OCI-LY3 (cell line): Measurements from ENCODE around the gene APBB2.

Experiments used
- H2AFZ ChIP-seq: fragments of 200-600, 300-600 bp; shearing (Covaris generic); 2 replicates; pipeline ENCODE4 v1.6.0; 2014; ENCODE audit warnings: antibody characterized with exemption, low read depth, low read length
- H3K27ac ChIP-seq: fragments of 200-600, 300-600 bp; sonication (generic); 2 replicates; pipeline ENCODE4 v1.5.1; 2014; ENCODE audit warnings: mild to moderate bottlenecking, low read length, moderate library complexity, mixed read lengths
- H3K27me3 ChIP-seq: fragments of 200-600, 300-600 bp; sonication (generic); 2 replicates; pipeline ENCODE4 v1.6.1; 2014; ENCODE audit warnings: low read depth, low read length, mixed read lengths
- H3K36me3 ChIP-seq: fragments of 200-600, 300-600 bp; sonication (generic); replicated peaks from 2 replicates; pipeline ENCODE3; 2014; ENCODE audit warnings: low read depth, low read length, mixed read lengths
- H3K4me1 ChIP-seq: fragments of 300-600, 200-600 bp; sonication (generic); 2 replicates; pipeline ENCODE4 v1.6.1; 2014; ENCODE audit warnings: low read length, mixed read lengths
- H3K4me2 ChIP-seq: fragments of 200-600, 300-600 bp; sonication (generic); 2 replicates; pipeline ENCODE4 v1.6.1; 2014; ENCODE audit warnings: low read length, mixed read lengths
- H3K4me3 ChIP-seq: fragments of 300-600, 200-600 bp; sonication (generic); 2 replicates; pipeline ENCODE4 v1.5.1; 2014; ENCODE audit warnings: antibody characterized with exemption, mild to moderate bottlenecking, low read length, moderate library complexity
- H3K79me2 ChIP-seq: fragments of 300-600, 200-600 bp; shearing (Covaris generic); 2 replicates; pipeline ENCODE4 v1.6.1; 2014; ENCODE audit warnings: mild to moderate bottlenecking, low read length, mixed read lengths
- H3K9ac ChIP-seq: fragments of 300-600, 200-600 bp; shearing (Covaris generic); 2 replicates; pipeline ENCODE4 v1.6.0; 2014; ENCODE audit warnings: mild to moderate bottlenecking, low read length, moderate library complexity
- H3K9me3 ChIP-seq: fragments of 200-600, 300-600 bp; shearing (Covaris generic); 2 replicates; pipeline ENCODE4 v1.6.1; 2014; ENCODE audit warnings: low read length, mixed read lengths; ENCODE audit not compliant: insufficient read depth
- H4K20me1 ChIP-seq: fragments of 200-600, 300-600 bp; sonication (generic); 2 replicates; pipeline ENCODE4 v1.6.1; 2016; ENCODE audit warnings: low read length, mixed read lengths; ENCODE audit not compliant: insufficient read depth
- CTCF ChIP-seq: fragments of 200-600, 300-600 bp; sonication (generic); IDR thresholded peaks from 2 replicates; pipeline ENCODE4 v1.5.1; 2014; ENCODE audit warnings: antibody characterized with exemption, low read length, low read depth
- EZH2phosphoT487 ChIP-seq: fragments of 200-600 bp; shearing (Covaris generic); IDR thresholded peaks from 2 replicates; pipeline ENCODE4 v1.6.1; 2018; ENCODE audit warnings: antibody characterized with exemption, mixed run types, low read depth

The APBB2 gene

DNA sequence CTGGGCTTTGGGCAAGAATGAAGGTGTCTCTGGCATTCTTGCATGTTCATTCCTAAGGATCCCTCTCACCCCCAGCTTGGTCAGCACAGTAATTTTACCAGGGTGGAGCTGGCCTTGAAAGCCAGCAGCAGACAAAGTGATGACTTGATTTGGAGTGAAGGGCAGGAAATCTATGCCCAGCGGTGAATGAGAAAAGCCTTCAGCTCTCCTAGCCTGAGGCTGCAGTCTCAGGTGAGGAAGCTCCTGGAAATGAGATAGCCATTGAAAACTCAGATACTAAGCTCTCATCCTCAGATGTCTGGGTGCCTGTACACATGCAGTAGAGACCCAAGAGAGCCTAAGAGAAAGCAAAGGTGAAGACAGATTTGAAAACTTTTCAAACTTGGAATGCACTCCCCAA, 31.6 kb upstream of the APBB2 start:
- H3K9me3 ChIP-seq = no peaks in the 10 kb centered on the region

GRCh38 chr4:41241919-41242318, 27.6 kb upstream of the APBB2 start:
- no peaks in the 10 kb centered on the region for H4K20me1 ChIP-seq
- H2AFZ ChIP-seq = no peak overlapping the region
- H3K79me2 ChIP-seq = no peaks in the 10 kb centered on the region
- no peaks in the 10 kb centered on the region for H3K4me1 ChIP-seq
- no peak overlapping the region for H3K9ac ChIP-seq
- H3K27me3 ChIP-seq = peaks cover 14% of the 10 kb centered on the region
- no peak overlapping the region for H3K4me3 ChIP-seq
- H3K9me3 ChIP-seq = no peaks in the 10 kb centered on the region
- no peaks in the 10 kb centered on the region for H3K36me3 ChIP-seq
- TF ChIP-seq EZH2phosphoT487 = no peak
- no peak for TF ChIP-seq CTCF
- no peak overlapping the region for H3K27ac ChIP-seq
- H3K4me2 ChIP-seq = no peak overlapping the region

More for the DNA sequence above, 31.6 kb upstream of the APBB2 start:
- Histone ChIP-seq H3K9ac (no peak overlapping the region), H3K4me1 (no peaks in the 10 kb centered on the region), H4K20me1 (no peaks in the 10 kb centered on the region), H2AFZ (no peak overlapping the region), H3K4me3 (no peak overlapping the region), H3K27ac (no peak overlapping the region), H3K4me2 (no peak overlapping the region), H3K79me2 (no peaks in the 10 kb centered on the region), H3K27me3 (peaks cover 17% of the 10 kb centered on the region), H3K36me3 (no peaks in the 10 kb centered on the region)
- TF ChIP-seq CTCF = no peak
- TF ChIP-seq EZH2phosphoT487 = no peak

DNA sequence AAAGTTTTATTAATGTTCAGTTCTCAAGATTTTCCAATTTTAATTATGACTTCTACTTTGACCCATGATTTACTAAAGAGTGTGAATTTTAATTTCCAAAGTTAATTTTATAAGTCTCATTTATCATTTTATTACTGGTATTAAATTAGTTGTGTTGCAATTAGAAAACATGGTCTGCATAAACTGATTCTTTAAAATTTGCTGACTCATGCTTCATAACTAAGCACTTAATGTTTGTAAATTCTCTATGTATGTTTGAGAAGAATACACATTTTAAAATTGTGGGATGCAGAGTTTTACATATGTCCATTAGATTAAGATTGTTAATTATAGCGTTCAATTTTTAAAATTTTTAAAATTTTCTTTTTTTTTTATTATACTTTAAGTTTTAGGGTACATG, 22.2 kb upstream of the APBB2 start:
- no peak for TF ChIP-seq CTCF
- no peak for TF ChIP-seq EZH2phosphoT487
- Histone ChIP-seq H3K27me3 (no peaks in the 10 kb centered on the region), H2AFZ (no peak overlapping the region), H3K36me3 (no peaks in the 10 kb centered on the region), H3K4me2 (no peak overlapping the region), H3K27ac (no peak overlapping the region), H3K4me3 (no peak overlapping the region), H3K79me2 (no peaks in the 10 kb centered on the region), H3K9me3 (no peaks in the 10 kb centered on the region), H4K20me1 (no peaks in the 10 kb centered on the region), H3K9ac (no peak overlapping the region), H3K4me1 (no peaks in the 10 kb centered on the region)

GRCh38 chr4:41236032-41236431, 21.7 kb upstream of the APBB2 start:
- no peaks in the 10 kb centered on the region for H4K20me1 ChIP-seq
- no peak overlapping the region for H3K9ac ChIP-seq
- H2AFZ ChIP-seq = no peak overlapping the region
- H3K27ac ChIP-seq = no peak overlapping the region
- no peaks in the 10 kb centered on the region for H3K36me3 ChIP-seq
- H3K9me3 ChIP-seq = no peaks in the 10 kb centered on the region
- H3K79me2 ChIP-seq = no peaks in the 10 kb centered on the region
- H3K4me1 ChIP-seq = no peaks in the 10 kb centered on the region
- H3K27me3 ChIP-seq = no peaks in the 10 kb centered on the region
- TF ChIP-seq CTCF (no peak), EZH2phosphoT487 (no peak)
- no peak overlapping the region for H3K4me3 ChIP-seq
- H3K4me2 ChIP-seq = no peak overlapping the region
